ENCODE measurements around the gene ALDH1A3. TPM values are rescaled to one million over a fixed set of nuclear protein-coding genes. Genes with fewer than 3 reads are reported as not detected.

The ALDH1A3 gene
- total RNA-seq (2012; rRNA removed): 5.0 and 8.6 TPM in 2 replicates
- 2.9 and 3.1 TPM in 2 replicates for polyA plus RNA-seq (2012; rRNA removed)
- polyA plus RNA-seq (2012; cell fraction: cytosol; rRNA removed): 1.6 and 6.2 TPM in 2 replicates
- polyA plus RNA-seq (2012; cell fraction: nucleus; rRNA removed; ENCODE audit: low replicate concordance): 1.4 and 4.7 TPM in 2 replicates
- Bru-seq, nascent RNA: percentile 25 among the genes with signal in this experiment
- BruChase-seq, experiment 1, labeled RNA remaining after a 6-hour chase: percentile 26 among the genes with signal in this experiment
- percentile 24 among the genes with signal in this experiment for BruChase-seq, experiment 2, labeled RNA remaining after a 2-hour chase
- long read RNA-seq, partial matches to known transcripts: 1 of 7 reads
- long read RNA-seq, other reads (novel, unspliced or antisense): 2 of 7 reads

DNA sequence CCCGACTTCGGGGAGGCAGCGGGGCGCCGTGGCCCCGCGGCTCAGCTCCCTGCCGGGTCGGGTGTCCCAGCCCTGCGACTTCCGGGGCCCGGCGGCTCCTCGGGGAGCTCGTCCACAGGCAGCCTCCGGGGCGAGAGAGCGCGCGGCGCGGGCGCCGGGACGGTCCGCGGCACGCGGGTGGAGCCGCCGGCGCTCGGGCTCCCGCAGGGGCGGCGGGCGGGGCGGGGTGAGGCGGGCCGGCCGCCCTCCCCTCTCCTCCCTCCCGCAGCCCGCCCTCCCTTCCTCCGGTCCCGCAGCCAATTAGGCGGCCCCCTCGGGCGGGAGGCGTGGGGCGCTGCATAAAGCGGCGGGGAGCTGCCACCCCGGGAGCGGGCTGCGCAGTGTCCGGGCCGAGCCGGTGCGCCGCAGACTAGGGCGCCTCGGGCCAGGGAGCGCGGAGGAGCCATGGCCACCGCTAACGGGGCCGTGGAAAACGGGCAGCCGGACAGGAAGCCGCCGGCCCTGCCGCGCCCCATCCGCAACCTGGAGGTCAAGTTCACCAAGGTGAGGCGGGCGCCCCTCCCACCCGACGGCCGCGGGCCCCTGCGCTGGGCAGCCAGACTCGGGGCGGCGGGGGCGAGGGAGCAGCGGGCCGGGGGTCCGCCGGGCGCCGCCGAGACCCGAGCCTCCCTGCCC is at the start of gene ALDH1A3:
TSS of gene ALDH1A3 (plus strand) at position 368 of the 675 bp plus-strand sequence. CDS start at position 445, 77 bp downstream.
- Histone ChIP-seq H2AFZ (replicated peaks; ENCODE audit: low read length, poor library complexity) (peak within 1 kb of the TSS; percentile 85), H2BK120ac (ENCODE audit: low read depth, low read length) (no peak within 1 kb of the TSS), H3K4me3 (ENCODE audit: insufficient read depth, low read depth, low read length) (peak within 1 kb of the TSS; percentile 63), H3K4ac (ENCODE audit: low read depth, low read length) (no peak within 1 kb of the TSS), H3K79me1 (ENCODE audit: low read depth in 1 of 2, low read length in 2 of 2) (no peaks in the 10 kb centered on the region), H4K5ac (ENCODE audit: low read depth, low read length) (no peak within 1 kb of the TSS), H2BK20ac (ENCODE audit: low read depth, low read length) (no peak within 1 kb of the TSS), H3K9me1 (ENCODE audit: insufficient read depth, low read length) (0 out of 2 replicates have a peak, but pooled peaks cover 2% of the 10 kb centered on the region), H3K9me3 (ENCODE audit: control insufficient read depth, insufficient read depth, low read length) (0 out of 2 replicates have a peak, but pooled peaks cover 2% of the 10 kb centered on the region), H2AK9ac (replicated peaks; ENCODE audit: low read depth, low read length, poor library complexity) (peak within 1 kb of the TSS; percentile 39), H3K4me1 (ENCODE audit: control insufficient read depth, insufficient read depth, low read length) (no peaks in the 10 kb centered on the region; the same call in 1 of the 2 replicates), H3K36me3 (ENCODE audit: control insufficient read depth, insufficient read depth, low read length) (no peaks in the 10 kb centered on the region), H2AK5ac (ENCODE audit: low read depth, low read length) (no peak within 1 kb of the TSS), H3K23ac (ENCODE audit: low read depth, low read length) (no peak within 1 kb of the TSS), H2BK5ac (ENCODE audit: low read depth, low read length, poor library complexity, severe bottlenecking) (no peak within 1 kb of the TSS), H4K20me1 (ENCODE audit: insufficient read depth, low read length) (no peaks in the 10 kb centered on the region), H3K27ac (ENCODE audit: insufficient read depth, low read length) (no peak within 1 kb of the TSS), H3K18ac (ENCODE audit: low read depth, low read length) (no peak within 1 kb of the TSS), H4K91ac (ENCODE audit: insufficient read depth, low read depth, low read length) (no peak within 1 kb of the TSS), H3K14ac (replicated peaks; ENCODE audit: low read depth, low read length) (no peak within 1 kb of the TSS), H2BK15ac (ENCODE audit: low read depth, low read length) (no peak within 1 kb of the TSS), H3K4me2 (ENCODE audit: low read depth, low read length) (peak within 1 kb of the TSS; percentile 52), H3K56ac (ENCODE audit: extremely low read depth, insufficient read depth, low read length) (no peak within 1 kb of the TSS), H3K9ac (ENCODE audit: low read depth, low read length) (no peak within 1 kb of the TSS), H4K8ac (ENCODE audit: low read depth in 2 of 2, low read length in 2 of 2) (no peak within 1 kb of the TSS), H3K27me3 (ENCODE audit: control insufficient read depth, insufficient read depth, low read length) (peaks cover 68% of the 10 kb centered on the region)
- in situ Hi-C loops (cut with MboI; ENCODE audit: low sequenced_read_pairs) (loop anchor here (10.0 kb wide), 1 partner anchor 215 kb away; no protein-coding TSS in a partner anchor), intact Hi-C loops (cut with micrococcal nuclease) (no loop called here), dilution Hi-C loops (cut with HindIII; ENCODE audit: low sequenced_read_pairs, unreplicated experiment) (no loop called here)
- POLR2A ChIA-PET (ENCODE audit: unreplicated experiment): no interaction called here
- WGBS, 2 experiments (ENCODE audit: extremely low coverage in 2 of 2, insufficient read length in 1 of 2): 2% methylated on average over 18 of the region's 93 CpGs; no CpG with 5 or more reads in 1 of the 2 experiments
- ATAC-seq (ENCODE audit: low read depth) (peak; percentile 83), DNase-seq (peak; percentile 16)
- TF ChIP-seq BHLHE40 (IDR thresholded peaks at IDR 0.05; ENCODE audit: low read depth, low read length) (no peak), NFE2L2 (IDR thresholded peaks at IDR 0.05; ENCODE audit: low read depth, low read length) (no peak), MAFK (IDR thresholded peaks at IDR 0.05; ENCODE audit: low read depth, low read length) (no peak), MAZ (IDR thresholded peaks at IDR 0.05; ENCODE audit: borderline replicate concordance, low read depth, low read length) (no peak), CEBPB (IDR thresholded peaks at IDR 0.05; ENCODE audit: low read depth, low read length) (no peak)
- BruUV-seq (replicated peaks): no TSS peak
- CTCF ChIA-PET: interaction anchor here (1.0 kb wide), 1 partner anchor 39 kb away, joined by 3 read pairs; no protein-coding TSS in a partner anchor

Measured in IMR-90 (cell line).